ENCODE data around the gene FASN. TPM values are rescaled to one million over a fixed set of nuclear protein-coding genes. Genes with fewer than 3 reads are reported as not detected.

The FASN gene
- total and polyA plus RNA-seq, 2 of the 13 experiments (the other 11 are each of a cell fraction or from before 2014, with no cell fraction given) = 51.7 to 101 TPM

- H3K4me3 ChIP-seq (replicated peaks in 1 of 3; ENCODE audit: insufficient read depth in 1 of 3, low read depth in 2 of 3, low read length in 3 of 3) = no peak overlapping the region
- in situ Hi-C loops (cut with HindIII; ENCODE audit: extremely low pct_ligation_motif_present, low pct_unique_long_range_greater_than_20kb) (no loop called here), intact Hi-C loops (cut with micrococcal nuclease; ENCODE audit: unreplicated experiment) (no loop called here)
- H3K27me3 ChIP-seq (ENCODE audit: control insufficient read depth in 1 of 2, insufficient read depth in 2 of 2, low read length in 2 of 2) = no peaks in the 10 kb centered on the region
- peaks cover 89% of the 10 kb centered on the region for H3K4me1 ChIP-seq (ENCODE audit: insufficient read depth, low read length)
- H2AFZ ChIP-seq (ENCODE audit: low read length) = no peak overlapping the region
- no peak overlapping the region for H3K27ac ChIP-seq (ENCODE audit: extremely low read length, insufficient read depth, low read length)
- CTCF ChIA-PET (ENCODE audit: low intra/inter-chr PET ratio, low total read pairs) = no interaction called here
- H3K36me3 ChIP-seq (replicated peaks in 1 of 2; ENCODE audit: control insufficient read depth in 1 of 2, insufficient read depth in 2 of 2, low read length in 2 of 2) = peaks cover 0 to 3% of the 10 kb centered on the region in 2 experiments; a peak in 2 of 5 replicates
- no peaks in the 10 kb centered on the region for H3K9me3 ChIP-seq (ENCODE audit: low read length)
- POLR2A ChIA-PET = no interaction called here
- H3K9ac ChIP-seq (ENCODE audit: insufficient read depth, low read depth, low read length) = no peak overlapping the region
- no TSS peak for BruUV-seq (replicated peaks)
- no peaks in the 10 kb centered on the region for H3K79me2 ChIP-seq (ENCODE audit: insufficient read depth, low read length)
- DNase-seq (ENCODE audit: low spot score) = no peak
- no peak for FAIRE-seq
- ATAC-seq = no peak
- TF ChIP-seq TFAP4 (IDR thresholded peaks at IDR 0.05; ENCODE audit: borderline replicate concordance, low read depth) (peak; percentile 78), PRDM15 (CRISPR knock-in tag; IDR thresholded peaks at IDR 0.05) (peak; percentile 83), CREB3 (CRISPR knock-in tag; IDR thresholded peaks at IDR 0.05) (no peak), ZNF768 (CRISPR knock-in tag; IDR thresholded peaks at IDR 0.05) (peak; percentile 79), HNRNPL (IDR thresholded peaks at IDR 0.05; ENCODE audit: low read depth, low read length) (peak; percentile 60; the same call in 1 of the 2 replicates), ZMYM3 (CRISPR knock-in tag; IDR thresholded peaks at IDR 0.05) (peak; percentile 45), NPAS2 (CRISPR knock-in tag; IDR thresholded peaks at IDR 0.05; ENCODE audit: borderline replicate concordance) (no peak)
- H3K4me2 ChIP-seq (ENCODE audit: low read depth, low read length) = no peak overlapping the region
- no peaks in the 10 kb centered on the region for H4K20me1 ChIP-seq (ENCODE audit: insufficient read depth, low read length)
- WGBS (ENCODE audit: low lambda C conversion rate) = 90% methylated on average over 8 of the region's 9 CpGs
Measured at GRCh38 chr17:82114872-82115271, 16.8 kb upstream of the FASN start.

All from HepG2 (cell line).